Measurements from ENCODE around the gene EMID1. TPM values are rescaled to one million over a fixed set of nuclear protein-coding genes. Genes with fewer than 3 reads are reported as not detected.

Gene EMID1
- total RNA-seq, 1 experiment from 2014 or later = 10.0 TPM

DNA sequence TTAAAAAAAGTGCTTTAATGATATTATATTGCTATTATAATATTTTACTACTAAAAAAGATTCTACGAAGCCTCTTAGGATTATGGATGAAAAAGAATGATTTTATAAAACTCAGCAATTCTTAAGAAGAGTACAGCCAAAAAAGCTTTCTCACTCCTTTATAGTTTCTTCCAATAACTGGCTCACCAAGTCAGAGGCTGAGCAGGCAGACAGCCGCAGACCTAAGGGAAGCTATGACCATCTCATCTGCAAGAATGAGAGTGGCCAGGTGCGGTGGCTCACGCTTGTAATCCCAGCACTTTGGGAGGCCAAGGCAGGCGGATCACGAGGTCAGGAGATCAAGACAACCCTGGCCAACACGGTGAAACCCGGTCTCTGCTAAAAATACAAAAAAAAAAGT is 12.7 kb upstream of the EMID1 start:
- H3K4me1 Mint-ChIP-seq (ENCODE audit: low read depth, unreplicated experiment) = no peaks in the 10 kb centered on the region
- TF ChIP-seq, protein P1, sequence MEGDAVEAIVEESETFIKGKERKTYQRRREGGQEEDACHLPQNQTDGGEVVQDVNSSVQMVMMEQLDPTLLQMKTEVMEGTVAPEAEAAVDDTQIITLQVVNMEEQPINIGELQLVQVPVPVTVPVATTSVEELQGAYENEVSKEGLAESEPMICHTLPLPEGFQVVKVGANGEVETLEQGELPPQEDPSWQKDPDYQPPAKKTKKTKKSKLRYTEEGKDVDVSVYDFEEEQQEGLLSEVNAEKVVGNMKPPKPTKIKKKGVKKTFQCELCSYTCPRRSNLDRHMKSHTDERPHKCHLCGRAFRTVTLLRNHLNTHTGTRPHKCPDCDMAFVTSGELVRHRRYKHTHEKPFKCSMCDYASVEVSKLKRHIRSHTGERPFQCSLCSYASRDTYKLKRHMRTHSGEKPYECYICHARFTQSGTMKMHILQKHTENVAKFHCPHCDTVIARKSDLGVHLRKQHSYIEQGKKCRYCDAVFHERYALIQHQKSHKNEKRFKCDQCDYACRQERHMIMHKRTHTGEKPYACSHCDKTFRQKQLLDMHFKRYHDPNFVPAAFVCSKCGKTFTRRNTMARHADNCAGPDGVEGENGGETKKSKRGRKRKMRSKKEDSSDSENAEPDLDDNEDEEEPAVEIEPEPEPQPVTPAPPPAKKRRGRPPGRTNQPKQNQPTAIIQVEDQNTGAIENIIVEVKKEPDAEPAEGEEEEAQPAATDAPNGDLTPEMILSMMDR (IDR thresholded peaks at IDR 0.05; ENCODE audit: insufficient read depth in 1 of 2, low read depth in 1 of 2, low read length in 1 of 2, severe bottlenecking in 1 of 2, unreplicated experiment in 1 of 2) = no peak
- Histone ChIP-seq H3K4me1 (no peaks in the 10 kb centered on the region), H3K9me3 (no peaks in the 10 kb centered on the region), H3K27me3 (replicated peaks; ENCODE audit: control insufficient read depth, insufficient read depth, low read length) (no peaks in the 10 kb centered on the region), H3K36me3 (ENCODE audit: control insufficient read depth, insufficient read depth, low read length) (no peaks in the 10 kb centered on the region), H3K4me3 (ENCODE audit: low read depth, low read length) (no peak overlapping the region)
- H3K4me3 Mint-ChIP-seq (ENCODE audit: unreplicated experiment) = no peak overlapping the region
- no TSS peak for BruUV-seq (replicated peaks)
- no peak for DNase-seq
- no peaks in the 10 kb centered on the region for H3K9me3 Mint-ChIP-seq (ENCODE audit: unreplicated experiment)
- no peaks in the 10 kb centered on the region for H3K27me3 Mint-ChIP-seq (ENCODE audit: insufficient read depth, unreplicated experiment)
- CTCF ChIA-PET = interaction anchor here (0.7 kb wide), 1 partner anchor 50 kb away, joined by 10 read pairs; no protein-coding TSS in a partner anchor
- no peaks in the 10 kb centered on the region for H3K36me3 Mint-ChIP-seq (ENCODE audit: insufficient read depth, unreplicated experiment)
- intact Hi-C loops (cut with micrococcal nuclease; ENCODE audit: unreplicated experiment) = no loop called here
- no peak overlapping the region for H3K27ac Mint-ChIP-seq (ENCODE audit: unreplicated experiment)
- POLR2A ChIA-PET = interaction anchor here (0.6 to 0.7 kb wide), 2 partner anchors 17 to 613 kb away, joined by 3 to 7 read pairs; no protein-coding TSS in a partner anchor

DNA sequence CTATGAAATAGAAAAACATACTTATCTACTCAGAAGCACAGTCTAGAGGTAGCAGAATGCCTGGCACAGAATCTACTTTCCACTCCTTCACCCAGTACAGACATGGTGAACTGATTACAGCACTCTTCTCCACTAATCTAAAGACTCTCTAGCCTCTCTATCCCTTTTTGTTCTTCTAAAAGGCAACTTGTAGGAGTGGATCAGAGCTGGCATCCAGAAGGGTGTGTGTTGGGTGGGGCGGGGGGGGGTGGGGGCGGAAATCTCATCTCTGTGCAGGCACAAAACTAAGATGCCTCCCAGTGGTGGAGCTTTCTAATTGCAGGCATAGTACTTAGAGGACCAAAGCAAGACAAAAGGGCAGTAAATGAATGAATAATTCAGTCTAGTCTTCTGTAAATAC is 11.5 kb upstream of the EMID1 start:
- ChIA-PET CTCF (no interaction called here), POLR2A (no interaction called here)
- Mint-ChIP-seq H3K27ac (ENCODE audit: unreplicated experiment) (no peak overlapping the region), H3K4me1 (ENCODE audit: low read depth, unreplicated experiment) (no peaks in the 10 kb centered on the region), H3K36me3 (ENCODE audit: insufficient read depth, unreplicated experiment) (no peaks in the 10 kb centered on the region), H3K9me3 (ENCODE audit: unreplicated experiment) (no peaks in the 10 kb centered on the region), H3K4me3 (ENCODE audit: unreplicated experiment) (no peak overlapping the region), H3K27me3 (ENCODE audit: insufficient read depth, unreplicated experiment) (no peaks in the 10 kb centered on the region)
- Histone ChIP-seq H3K4me3 (ENCODE audit: low read depth, low read length) (no peak overlapping the region), H3K27me3 (replicated peaks; ENCODE audit: control insufficient read depth, insufficient read depth, low read length) (no peaks in the 10 kb centered on the region), H3K36me3 (ENCODE audit: control insufficient read depth, insufficient read depth, low read length) (no peaks in the 10 kb centered on the region), H3K9me3 (no peaks in the 10 kb centered on the region), H3K4me1 (no peaks in the 10 kb centered on the region)
- intact Hi-C loops (cut with micrococcal nuclease; ENCODE audit: unreplicated experiment) = no loop called here
- TF ChIP-seq, protein P1 (IDR thresholded peaks at IDR 0.05; ENCODE audit: insufficient read depth in 1 of 2, low read depth in 1 of 2, low read length in 1 of 2, severe bottlenecking in 1 of 2, unreplicated experiment in 1 of 2) = no peak
- no TSS peak for BruUV-seq (replicated peaks)
- DNase-seq = no peak

DNA sequence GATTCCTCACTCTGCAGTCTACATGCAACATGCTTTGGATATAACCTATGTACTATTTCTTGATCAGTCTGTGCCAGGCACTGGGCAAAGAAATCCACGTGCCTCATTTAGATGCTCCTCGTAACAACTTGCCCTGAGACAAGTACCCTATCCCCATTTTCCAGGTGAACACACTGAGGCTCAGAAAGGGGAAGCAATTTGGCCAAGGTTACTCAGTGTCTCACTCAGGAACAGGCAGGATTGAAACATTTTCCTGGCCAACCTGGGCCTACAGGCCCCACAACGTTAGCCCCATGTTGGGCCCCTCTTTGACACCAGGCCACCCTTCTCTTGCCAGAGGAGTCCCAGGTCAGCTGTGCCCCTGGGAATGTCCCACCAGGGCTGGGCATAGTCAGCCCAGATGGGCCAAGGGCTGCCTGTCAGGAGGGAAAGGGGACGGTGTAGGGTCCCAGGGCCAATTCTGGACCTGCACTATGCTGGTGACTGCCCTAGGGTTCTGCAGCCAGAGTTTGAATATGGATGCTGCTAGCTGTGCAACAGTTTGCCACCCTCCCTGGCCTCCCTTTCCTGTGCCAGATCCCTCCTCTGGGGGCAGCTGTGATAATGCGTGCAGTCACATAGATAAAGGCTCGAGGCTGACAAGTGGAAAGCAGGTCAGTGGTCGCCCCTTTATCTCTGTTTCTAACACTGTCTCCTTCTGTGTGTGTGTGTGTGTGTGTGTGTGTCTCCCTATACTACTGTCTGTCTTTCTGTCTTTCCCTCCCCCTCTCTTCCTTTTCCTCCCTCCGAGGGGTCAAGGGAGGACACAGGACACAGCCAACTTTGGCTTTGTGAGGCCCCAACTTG is 10.4 kb upstream of the EMID1 start:
- DNase-seq = no peak
- H3K27ac Mint-ChIP-seq (ENCODE audit: unreplicated experiment) = no peak overlapping the region
- Histone ChIP-seq H3K9me3 (no peaks in the 10 kb centered on the region), H3K36me3 (ENCODE audit: control insufficient read depth, insufficient read depth, low read length) (no peaks in the 10 kb centered on the region), H3K4me1 (no peaks in the 10 kb centered on the region), H3K27me3 (replicated peaks; ENCODE audit: control insufficient read depth, insufficient read depth, low read length) (no peaks in the 10 kb centered on the region), H3K4me3 (ENCODE audit: low read depth, low read length) (no peak overlapping the region)
- ChIA-PET POLR2A (no interaction called here), CTCF (interaction anchor here (1.0 kb wide), 1 partner anchor 10 kb away, joined by 3 read pairs; the partner anchor contains the start of gene EMID1)
- TF ChIP-seq, protein P1 (IDR thresholded peaks at IDR 0.05; ENCODE audit: insufficient read depth in 1 of 2, low read depth in 1 of 2, low read length in 1 of 2, severe bottlenecking in 1 of 2, unreplicated experiment in 1 of 2) = no peak
- no peak overlapping the region for H3K4me3 Mint-ChIP-seq (ENCODE audit: unreplicated experiment)
- no TSS peak for BruUV-seq (replicated peaks)
- H3K27me3 Mint-ChIP-seq (ENCODE audit: insufficient read depth, unreplicated experiment) = no peaks in the 10 kb centered on the region
- no peaks in the 10 kb centered on the region for H3K4me1 Mint-ChIP-seq (ENCODE audit: low read depth, unreplicated experiment)
- H3K36me3 Mint-ChIP-seq (ENCODE audit: insufficient read depth, unreplicated experiment) = no peaks in the 10 kb centered on the region
- H3K9me3 Mint-ChIP-seq (ENCODE audit: unreplicated experiment) = no peaks in the 10 kb centered on the region
- intact Hi-C loops (cut with micrococcal nuclease; ENCODE audit: unreplicated experiment) = no loop called here
